Astrocyte of the cerebellum (primary cell): ENCODE results near the gene OAS1.

ENCODE experiments used
- DNase-seq: peaks from one replicate; pipeline ENCODE4 v3.0.0-alpha.2; 2011; ENCODE audit warnings: low read depth
- H3K4me3 ChIP-seq: 2 replicates; pipeline ENCODE4 v1.5.1; 2011; ENCODE audit warnings: mild to moderate bottlenecking, low read depth, low read length, moderate library complexity
- CTCF ChIP-seq: IDR thresholded peaks from 2 replicates; pipeline ENCODE4 v1.5.1; 2012; ENCODE audit warnings: low read length, low read depth, moderate library complexity, mild to moderate bottlenecking; ENCODE audit errors: missing control alignments
- in situ Hi-C: cut with HindIII; loops from 2 replicates; pipeline ENCODE4 v1.10.0; 2017; ENCODE audit warnings: low sequenced_read_pairs

OAS1 gene

GRCh38 chr12:112892856-112893255, 13.9 kb upstream of the OAS1 start:
- DNase-seq, result no peak
- in situ Hi-C loops, result no loop called here
- no peak for TF ChIP-seq CTCF
- H3K4me3 ChIP-seq, result no peak overlapping the region

GRCh38 chr12:112894128-112894527, 12.6 kb upstream of the OAS1 start:
- no peak for DNase-seq
- TF ChIP-seq CTCF, result no peak
- in situ Hi-C loops, result no loop called here
- no peak overlapping the region for H3K4me3 ChIP-seq

- no peak for DNase-seq
- in situ Hi-C loops, result no loop called here
- no peak for TF ChIP-seq CTCF
- no peak overlapping the region for H3K4me3 ChIP-seq
Measured at GRCh38 chr12:112898380-112898779, 8.4 kb upstream of the OAS1 start.

- TF ChIP-seq CTCF, result peak; percentile 77
Measured at GRCh38 chr12:112900298-112901145, 6.2 kb upstream of the OAS1 start.

GRCh38 chr12:112901271-112901670, 5.5 kb upstream of the OAS1 start:
- in situ Hi-C loops, result no loop called here
- TF ChIP-seq CTCF, result no peak
- no peak for DNase-seq
- H3K4me3 ChIP-seq, result no peak overlapping the region

More at GRCh38 chr12:112900298-112901145, 6.2 kb upstream of the OAS1 start:
- in situ Hi-C loops, result no loop called here
- H3K4me3 ChIP-seq, result no peak overlapping the region
- DNase-seq, result no peak

GRCh38 chr12:112904571-112904970, 2.2 kb upstream of the OAS1 start:
- no peak for DNase-seq
- in situ Hi-C loops, result no loop called here
- TF ChIP-seq CTCF, result no peak
- no peak overlapping the region for H3K4me3 ChIP-seq
